Pancreas (tissue), 10 donors: ENCODE results near the gene SERPINB12. TPM values are rescaled to one million over a fixed set of nuclear protein-coding genes. Genes with fewer than 3 reads are reported as not detected.

Source experiments
- ATAC-seq, 4 donors: fragments of 200-7000 bp; cut with Tn5 transposase; one replicate each; pipeline versions ENCODE4 v1.8.0 to v1.9.1; 2020; ENCODE audit warnings: mild to moderate bottlenecking in 4 of 4, moderate library complexity in 4 of 4
- DNase-seq, 6 donors: peaks; one replicate each; pipeline ENCODE4 v3.0.0-alpha.2; 2020
- FAIRE-seq: peaks from 2 replicates; lab custom pipeline; 2012; peaks lifted over from hg19 to GRCh38; lab: Jason Lieb, UNC
- H3K27ac ChIP-seq, 4 donors: fragments of 200-600 bp; sonication (generic); 1 replicate in 3 of 4; 2 replicates in 1 of 4; pipeline versions ENCODE4 v1.5.0 to v1.8.0; 2020
- H3K27me3 ChIP-seq, 4 donors: fragments of 200-600 bp; one replicate each; pipeline ENCODE4 v1.8.0; 2021
- H3K36me3 ChIP-seq, 3 donors: fragments of 200-600 bp; sonication (generic) in 1 of 3; one replicate each; pipeline versions ENCODE4 v1.5.0 to v1.8.0; 2020 to 2021
- H3K4me1 ChIP-seq, 3 donors: fragments of 200-600 bp; one replicate each; pipeline ENCODE4 v1.8.0; 2021
- H3K4me3 ChIP-seq, 4 donors: fragments of 200-600 bp; sonication (generic) in 2 of 4; one replicate each; pipeline versions ENCODE4 v1.5.0 to v1.8.0; 2020 to 2021
- H3K9me3 ChIP-seq, 4 donors: fragments of 200-600 bp; one replicate each; pipeline ENCODE4 v1.8.0; 2021
- CTCF ChIP-seq, 4 donors: fragments of 200-600 bp; sonication (generic) in 3 of 4; IDR thresholded peaks; one replicate each; pipeline versions ENCODE4 v1.5.0 to v1.8.0; 2021; ENCODE audit warnings: antibody characterized with exemption in 4 of 4
- WGBS, 2 donors: extraction: QIAGEN DNeasy Blood & Tissue Kit; methylation state at CpG; one replicate each; pipeline ENCODE4 v1.1.7; 2013; 5-methylcytosine and 5-hydroxymethylcytosine counted together
- intact Hi-C, 3 donors: fragments of 100-400 bp; cut with DNase I; formaldehyde crosslinking; loops; one replicate each; pipeline versions ENCODE4 v1.11.1 to v1.14.2; 2022
- polyA plus RNA-seq, 2 donors: library from polyadenylated mRNA; stranded (reverse); fragments of 200-250 nt; gene quantifications; one replicate each; pipeline ENCODE4 v1.2.3, GENCODE V29; 2013
- total RNA-seq, 6 donors: library from RNA; stranded (reverse); fragmentation: NEBNext Ultra II Directional in 4 of 6; extraction: Animal tissue kit (Norgen Biotek cat#: 25700) in 4 of 6; gene quantifications; one replicate each; pipeline versions ENCODE4 v1.2.1 to v1.2.4, GENCODE V29; 2021 to 2023
- donor health status: healthy with polysubstance abuse.
- donor health status: DM: no; HTN: no; CAD: no; lungs with moderate emphysema.
- donor health status: DM: no; HTN: no; CAD: no.
- donor health status: control.
- donor health status: control.
- donor health status: Bipolar disorder and iron deficiency.
- donor health status: DM: yes; HTN: yes; CAD: no.
- donor health status: DM: no; HTN: no; CAD: no.
- donor health status: DM: no; HTN: no; CAD: no.
- donor health status: DM: yes; HTN: yes; CAD: no.

Gene SERPINB12
- total and polyA plus RNA-seq, 8 donors, result not detected

GRCh38 chr18:63545000-63545399 lies 2.8 kb downstream of the SERPINB12 start:
- DNase-seq (no peak), FAIRE-seq (no peak)

DNA sequence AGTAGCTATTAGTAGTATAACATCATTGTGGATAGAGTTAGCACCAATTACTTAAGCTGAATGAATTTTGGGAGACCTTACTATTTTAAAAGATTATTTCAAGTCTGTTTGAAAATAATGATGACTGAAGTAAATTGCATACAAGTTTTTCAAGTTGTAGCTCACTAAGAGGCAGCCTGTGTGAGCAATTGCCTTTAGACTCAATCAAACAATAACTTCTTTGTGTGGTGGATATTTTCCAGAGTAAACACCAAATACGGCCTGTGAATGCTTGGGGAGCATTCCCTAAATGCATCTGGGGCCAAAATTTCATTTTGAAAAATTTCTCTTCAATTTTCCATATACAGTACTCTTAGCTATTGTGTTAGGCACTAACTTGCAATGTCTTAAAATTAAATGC lies 7.9 kb downstream of the SERPINB12 start:
- no peak for TF ChIP-seq CTCF (IDR thresholded peaks at IDR 0.05)
- H3K27me3 ChIP-seq, result peaks cover 0 to 6% (median 0%) of the 10 kb centered on the region in 4 donors
- ATAC-seq (no peak), DNase-seq (no peak), FAIRE-seq (no peak)
- no peaks in the 10 kb centered on the region for H3K36me3 ChIP-seq
- no peaks in the 10 kb centered on the region for H3K9me3 ChIP-seq
- H3K27ac ChIP-seq, result no peak overlapping the region
- no peak overlapping the region for H3K4me3 ChIP-seq
- intact Hi-C loops, result no loop called here
- H3K4me1 ChIP-seq, result no peaks in the 10 kb centered on the region
- 6 to 7% methylated on average over 1 of the region's 1 CpG for WGBS, 2 donors

More at GRCh38 chr18:63545000-63545399, 2.8 kb downstream of the SERPINB12 start:
- no peaks in the 10 kb centered on the region for H3K36me3 ChIP-seq
- TF ChIP-seq CTCF (IDR thresholded peaks at IDR 0.05), result no peak
- H3K27ac ChIP-seq, result no peak overlapping the region
- no peaks in the 10 kb centered on the region for H3K4me1 ChIP-seq
- no peak overlapping the region for H3K4me3 ChIP-seq
- intact Hi-C loops, result no loop called here
- no peaks in the 10 kb centered on the region for H3K9me3 ChIP-seq
- ATAC-seq, result no peak
- peaks cover 0 to 6% (median 0%) of the 10 kb centered on the region in 4 donors for H3K27me3 ChIP-seq
- 60 to 68% methylated on average over 3 of the region's 3 CpGs for WGBS, 2 donors

DNA sequence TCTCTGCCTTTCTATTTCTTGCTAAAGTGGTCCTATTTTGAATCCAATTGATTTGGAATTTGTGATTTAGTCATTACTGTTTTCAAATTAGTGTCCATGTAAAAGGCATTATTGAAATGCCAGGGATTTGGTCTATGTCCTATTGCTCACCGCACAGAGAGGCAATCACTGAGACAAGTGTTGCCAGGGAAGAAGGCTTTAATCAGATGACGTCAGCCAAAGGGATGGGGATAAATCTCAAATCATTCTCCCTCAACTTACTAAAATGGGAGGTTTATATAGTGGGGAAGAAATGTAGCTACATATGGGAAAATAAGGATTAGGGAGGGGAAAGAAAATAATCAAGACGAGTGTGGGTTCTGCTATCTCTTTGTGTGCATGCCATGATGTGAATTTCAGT lies 9.6 kb downstream of the SERPINB12 start:
- TF ChIP-seq CTCF (IDR thresholded peaks at IDR 0.05), result no peak
- no peak overlapping the region for H3K27ac ChIP-seq
- no peaks in the 10 kb centered on the region for H3K4me1 ChIP-seq
- H3K36me3 ChIP-seq, result no peaks in the 10 kb centered on the region
- H3K9me3 ChIP-seq, result no peaks in the 10 kb centered on the region
- no peak overlapping the region for H3K4me3 ChIP-seq
- FAIRE-seq (no peak), DNase-seq (no peak), ATAC-seq (no peak)
- H3K27me3 ChIP-seq, result peaks cover 0 to 6% (median 0%) of the 10 kb centered on the region in 4 donors
- 80 to 82% methylated on average over 3 of the region's 3 CpGs for WGBS, 2 donors
- intact Hi-C loops, result no loop called here

GRCh38 chr18:63552581-63552980 lies 10.4 kb downstream of the SERPINB12 start:
- FAIRE-seq (no peak), ATAC-seq (no peak), DNase-seq (no peak)
- Histone ChIP-seq H3K36me3 (no peaks in the 10 kb centered on the region), H3K4me1 (no peaks in the 10 kb centered on the region), H3K4me3 (no peak overlapping the region), H3K9me3 (no peaks in the 10 kb centered on the region), H3K27ac (no peak overlapping the region), H3K27me3 (peaks cover 0 to 4% (median 0%) of the 10 kb centered on the region in 4 donors)
- 90% methylated on average over 2 of the region's 2 CpGs for WGBS, 2 donors
- intact Hi-C loops, result no loop called here
- no peak for TF ChIP-seq CTCF (IDR thresholded peaks at IDR 0.05)

DNA sequence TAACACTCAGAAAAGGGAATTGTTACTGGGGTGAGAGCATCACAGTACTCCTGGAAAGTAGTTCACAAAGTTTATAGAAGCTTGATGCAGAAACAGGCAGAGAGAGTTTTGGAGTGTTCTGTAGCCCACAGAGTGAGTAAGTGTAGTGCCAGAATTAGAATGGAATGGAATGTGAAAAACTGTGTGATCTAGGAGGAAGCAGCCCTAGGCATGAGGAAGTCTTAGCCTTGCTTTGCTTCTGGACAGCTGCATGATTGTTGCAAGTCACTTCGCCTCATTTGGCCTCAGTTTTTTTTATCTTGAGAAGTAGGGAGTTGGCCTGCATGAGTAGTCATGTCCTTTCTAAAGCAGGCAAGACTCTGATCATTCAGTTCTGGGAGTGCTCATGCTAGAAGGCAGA lies 10.9 kb downstream of the SERPINB12 start:
- TF ChIP-seq CTCF (IDR thresholded peaks at IDR 0.05), result no peak
- H3K9me3 ChIP-seq, result no peaks in the 10 kb centered on the region
- no peak overlapping the region for H3K4me3 ChIP-seq
- ATAC-seq (peak in 3 of 4 donors; percentile 55 to 66 (median 66)), DNase-seq (no peak), FAIRE-seq (no peak)
- intact Hi-C loops, result no loop called here
- WGBS, 2 donors, result 53 to 62% methylated on average over 1 of the region's 1 CpG
- no peaks in the 10 kb centered on the region for H3K36me3 ChIP-seq
- H3K27ac ChIP-seq, result no peak overlapping the region
- H3K27me3 ChIP-seq, result no peaks in the 10 kb centered on the region
- H3K4me1 ChIP-seq, result no peaks in the 10 kb centered on the region
